Panc1 (cell line): ENCODE measurements around the gene GMNC. TPM values are rescaled to one million over a fixed set of nuclear protein-coding genes. Genes with fewer than 3 reads are reported as not detected.

Experiments
- ATAC-seq: fragments of 200-7000 bp; cut with Tn5 transposase; 2 replicates; pipeline ENCODE4 v1.9.1; 2020; ENCODE audit warnings: mild to moderate bottlenecking, moderate library complexity
- BruUV-seq: library from RNA; stranded (reverse); fragments of 400-500 nt; replicated peaks from 2 replicates; lab custom pipeline; 2021; lab: Mats Ljungman, UMichigan
- CTCF ChIA-PET: fragments of 300-600 bp; sonication (Branson Sonifier 250); formaldehyde crosslinking; loops from one replicate; lab custom pipeline; 2022; ENCODE audit warnings: antibody characterized with exemption; lab: Charles Lee
- POLR2A ChIA-PET: fragments of 300-600 bp; sonication (Branson Sonifier 250); formaldehyde crosslinking; loops from one replicate; lab custom pipeline; 2022; ENCODE audit warnings: antibody characterized with exemption; lab: Charles Lee
- DNase-seq: peaks from one replicate; pipeline ENCODE4 v3.0.0-alpha.2; 2010; ENCODE audit warnings: low read depth, low spot score
- H3K27ac ChIP-seq: 2 replicates; pipeline ENCODE4 v1.5.1; 2011; ENCODE audit warnings: mild to moderate bottlenecking, low read length, inconsistent platforms
- H3K27me3 ChIP-seq: fragments of 200-500 bp; sonication (Bioruptor generic); 2 replicates; pipeline ENCODE4 v1.6.0; 2014; ENCODE audit warnings: low read length, inconsistent platforms; ENCODE audit not compliant: control insufficient read depth, insufficient read depth
- H3K36me3 ChIP-seq: fragments of 200-500 bp; sonication (Bioruptor generic); 2 replicates; pipeline ENCODE4 v1.5.1; 2014; ENCODE audit warnings: inconsistent platforms, mild to moderate bottlenecking, low read length, moderate library complexity; ENCODE audit not compliant: control insufficient read depth, insufficient read depth
- H3K4me1 ChIP-seq: 2 replicates; pipeline ENCODE4 v1.5.1; 2011; ENCODE audit warnings: inconsistent platforms, mild to moderate bottlenecking, low read length, moderate library complexity; ENCODE audit not compliant: control insufficient read depth, insufficient read depth
- H3K4me3 ChIP-seq, 2 experiments: 2 replicates each; pipeline ENCODE4 v1.5.1; 2011 to 2012; ENCODE audit warnings: low read depth in 2 of 2, low read length in 2 of 2, mild to moderate bottlenecking in 2 of 2, inconsistent platforms in 1 of 2, moderate library complexity in 1 of 2
- H3K9me3 ChIP-seq: fragments of 200-500 bp; sonication (Bioruptor generic); 2 replicates; pipeline ENCODE4 v1.5.1; 2014; ENCODE audit warnings: low read depth, mild to moderate bottlenecking, inconsistent platforms, low read length, moderate library complexity; ENCODE audit not compliant: control insufficient read depth, insufficient read depth
- CTCF ChIP-seq: fragments of 450-650 bp; IDR thresholded peaks from 2 replicates; pipeline ENCODE4 v1.5.1; 2017; ENCODE audit warnings: mild to moderate bottlenecking
- POLR2AphosphoS5 ChIP-seq: IDR thresholded peaks from 2 replicates; pipeline ENCODE4 v1.6.1; 2012; ENCODE audit warnings: mild to moderate bottlenecking, low read depth, low read length, moderate library complexity
- REST ChIP-seq, 2 experiments: IDR thresholded peaks; 2 replicates each; pipeline ENCODE4 v1.6.1; 2011 to 2012; ENCODE audit warnings: low read depth in 2 of 2, control low read depth in 1 of 2, low read length in 1 of 2, mild to moderate bottlenecking in 1 of 2, moderate library complexity in 1 of 2; ENCODE audit not compliant: insufficient read depth in 1 of 2
- SIN3A ChIP-seq: IDR thresholded peaks from 2 replicates; pipeline ENCODE4 v1.6.1; 2012; ENCODE audit warnings: low read depth, mild to moderate bottlenecking, low read length, moderate library complexity, borderline replicate concordance; ENCODE audit not compliant: insufficient read depth
- TCF7L2 ChIP-seq: IDR thresholded peaks from 2 replicates; pipeline ENCODE4 v1.6.1; 2011; ENCODE audit warnings: mild to moderate bottlenecking, low read depth, low read length, inconsistent platforms
- in situ Hi-C: cut with HindIII; loops from 2 replicates; pipeline ENCODE4 v1.10.0; 2016; ENCODE audit warnings: low sequenced_read_pairs, low pct_unique_long_range_greater_than_20kb
- intact Hi-C: fragments of 100-400 bp; cut with micrococcal nuclease; formaldehyde crosslinking; loops from one replicate; pipeline ENCODE4 v1.10.0; 2022; ENCODE audit not compliant: unreplicated experiment
- total RNA-seq: library from RNA; stranded (reverse); gene quantifications from one replicate; pipeline ENCODE4 v1.2.1, GENCODE V29; 2021; ENCODE audit not compliant: unreplicated experiment

GMNC gene
- total RNA-seq, 1 experiment from 2014 or later = not detected

DNA sequence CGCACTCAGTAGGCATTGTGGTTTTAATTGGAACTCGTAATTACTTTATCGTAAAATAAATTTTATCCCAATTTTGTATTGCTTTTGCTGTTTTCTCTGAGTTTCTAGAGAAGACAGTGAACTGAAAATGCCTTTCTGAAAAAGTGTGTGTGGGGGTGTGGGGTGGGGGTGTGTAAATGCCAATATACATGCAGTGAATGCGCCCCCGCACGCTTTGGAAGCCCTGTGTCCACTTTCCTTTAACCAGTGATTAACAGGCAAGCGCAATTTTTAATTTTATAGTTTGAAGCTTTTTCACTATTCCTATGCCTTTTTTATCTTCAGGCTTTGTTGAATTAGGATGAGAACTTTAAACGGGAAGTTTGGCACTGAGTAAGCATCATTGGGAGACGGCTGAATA is 47.4 kb upstream of the GMNC start:
- ChIA-PET CTCF (no interaction called here), POLR2A (no interaction called here)
- H3K9me3 ChIP-seq = no peaks in the 10 kb centered on the region; the same call in 1 of the 2 replicates
- BruUV-seq = no TSS peak
- no peak for TF ChIP-seq REST (IDR thresholded peaks at IDR 0.05; ENCODE audit: insufficient read depth in 1 of 2, low read depth in 2 of 2, low read length in 1 of 2)
- no peak for TF ChIP-seq SIN3A
- TF ChIP-seq TCF7L2 = no peak
- no peak for TF ChIP-seq POLR2AphosphoS5
- no peak for TF ChIP-seq CTCF
- intact Hi-C loops (no loop called here), in situ Hi-C loops (no loop called here)
- DNase-seq (no peak), ATAC-seq (no peak)
- no peak overlapping the region for H3K4me3 ChIP-seq
- no peak overlapping the region for H3K27ac ChIP-seq
- H3K27me3 ChIP-seq = no peaks in the 10 kb centered on the region
- no peaks in the 10 kb centered on the region for H3K4me1 ChIP-seq
- no peaks in the 10 kb centered on the region for H3K36me3 ChIP-seq

- ATAC-seq (no peak), DNase-seq (no peak)
- Histone ChIP-seq H3K4me1 (no peaks in the 10 kb centered on the region), H3K4me3 (no peak overlapping the region), H3K27ac (no peak overlapping the region), H3K9me3 (no peaks in the 10 kb centered on the region; the same call in 1 of the 2 replicates), H3K36me3 (no peaks in the 10 kb centered on the region), H3K27me3 (no peaks in the 10 kb centered on the region)
- intact Hi-C loops (no loop called here), in situ Hi-C loops (no loop called here)
- no TSS peak for BruUV-seq
- CTCF ChIA-PET = no interaction called here
- POLR2A ChIA-PET = no interaction called here
- TF ChIP-seq REST (IDR thresholded peaks at IDR 0.05; ENCODE audit: insufficient read depth in 1 of 2, low read depth in 2 of 2, low read length in 1 of 2) (no peak), CTCF (no peak), SIN3A (no peak), POLR2AphosphoS5 (no peak), TCF7L2 (no peak)
These were observed 40.7 kb upstream of the GMNC start for GRCh38 chr3:190903156-190903555.
